Spleen (tissue), 7 donors: Measurements from ENCODE around the gene DCP1A.

Experiments
- CTCF ChIP-seq, 11 experiments: fragments of 200-600 bp in 7 of 11; fragments of 450-650 bp in 4 of 11; sonication (generic) in 4 of 11; IDR thresholded peaks in 8 of 11; conservative IDR thresholded peaks in 3 of 11; 1 replicate in 7 of 11; 2 replicates in 4 of 11; pipeline versions ENCODE4 v1.4.0 to v1.8.0; 2016 to 2021; ENCODE audit warnings: antibody characterized with exemption in 11 of 11, inconsistent platforms in 4 of 11, mild to moderate bottlenecking in 1 of 11
- POLR2A ChIP-seq, 3 donors: fragments of 450-650 bp; IDR thresholded peaks; one replicate each; pipeline ENCODE4 v1.5.1; 2017; ENCODE audit warnings: antibody characterized with exemption in 3 of 3, mild to moderate bottlenecking in 1 of 3
- POLR2AphosphoS5 ChIP-seq, 3 donors: sonication (generic); formaldehyde crosslinking; IDR thresholded peaks; one replicate each; pipeline ENCODE4 v1.5.1; 2017; ENCODE audit warnings: antibody characterized with exemption in 3 of 3
- donor health status: DM: no; HTN: no; CAD: no; lungs with moderate emphysema.
- donor health status: DM: no; HTN: no; CAD: no.
- donor health status: DM: no; HTN: no; CAD: no.

- no peak for TF ChIP-seq CTCF (IDR thresholded peaks at IDR 0.05 in 8 of 11, conservative IDR thresholded peaks at IDR 0.05 in 3 of 11)
- no peak for TF ChIP-seq POLR2A (IDR thresholded peaks at IDR 0.05)
- TF ChIP-seq POLR2AphosphoS5 (IDR thresholded peaks at IDR 0.05) = no peak
Measured at GRCh38 chr3:53346514-53346913, 829 bp downstream of the DCP1A start.
